Inflammatory macrophage treated with lipopolysaccharide for 4 hours (primary cell): ENCODE results near the gene FTSJ3.
"Not testable (repeated sequence)": the region's sequence is repeated elsewhere in the genome, so short reads cannot be mapped to it uniquely, and the experiment has no call there.

Experiments
- DNase-seq: peaks from one replicate; pipeline ENCODE4 v3.0.0-alpha.2; 2020

FTSJ3 gene, protein sequence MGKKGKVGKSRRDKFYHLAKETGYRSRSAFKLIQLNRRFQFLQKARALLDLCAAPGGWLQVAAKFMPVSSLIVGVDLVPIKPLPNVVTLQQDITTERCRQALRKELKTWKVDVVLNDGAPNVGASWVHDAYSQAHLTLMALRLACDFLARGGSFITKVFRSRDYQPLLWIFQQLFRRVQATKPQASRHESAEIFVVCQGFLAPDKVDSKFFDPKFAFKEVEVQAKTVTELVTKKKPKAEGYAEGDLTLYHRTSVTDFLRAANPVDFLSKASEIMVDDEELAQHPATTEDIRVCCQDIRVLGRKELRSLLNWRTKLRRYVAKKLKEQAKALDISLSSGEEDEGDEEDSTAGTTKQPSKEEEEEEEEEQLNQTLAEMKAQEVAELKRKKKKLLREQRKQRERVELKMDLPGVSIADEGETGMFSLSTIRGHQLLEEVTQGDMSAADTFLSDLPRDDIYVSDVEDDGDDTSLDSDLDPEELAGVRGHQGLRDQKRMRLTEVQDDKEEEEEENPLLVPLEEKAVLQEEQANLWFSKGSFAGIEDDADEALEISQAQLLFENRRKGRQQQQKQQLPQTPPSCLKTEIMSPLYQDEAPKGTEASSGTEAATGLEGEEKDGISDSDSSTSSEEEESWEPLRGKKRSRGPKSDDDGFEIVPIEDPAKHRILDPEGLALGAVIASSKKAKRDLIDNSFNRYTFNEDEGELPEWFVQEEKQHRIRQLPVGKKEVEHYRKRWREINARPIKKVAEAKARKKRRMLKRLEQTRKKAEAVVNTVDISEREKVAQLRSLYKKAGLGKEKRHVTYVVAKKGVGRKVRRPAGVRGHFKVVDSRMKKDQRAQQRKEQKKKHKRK

DNA sequence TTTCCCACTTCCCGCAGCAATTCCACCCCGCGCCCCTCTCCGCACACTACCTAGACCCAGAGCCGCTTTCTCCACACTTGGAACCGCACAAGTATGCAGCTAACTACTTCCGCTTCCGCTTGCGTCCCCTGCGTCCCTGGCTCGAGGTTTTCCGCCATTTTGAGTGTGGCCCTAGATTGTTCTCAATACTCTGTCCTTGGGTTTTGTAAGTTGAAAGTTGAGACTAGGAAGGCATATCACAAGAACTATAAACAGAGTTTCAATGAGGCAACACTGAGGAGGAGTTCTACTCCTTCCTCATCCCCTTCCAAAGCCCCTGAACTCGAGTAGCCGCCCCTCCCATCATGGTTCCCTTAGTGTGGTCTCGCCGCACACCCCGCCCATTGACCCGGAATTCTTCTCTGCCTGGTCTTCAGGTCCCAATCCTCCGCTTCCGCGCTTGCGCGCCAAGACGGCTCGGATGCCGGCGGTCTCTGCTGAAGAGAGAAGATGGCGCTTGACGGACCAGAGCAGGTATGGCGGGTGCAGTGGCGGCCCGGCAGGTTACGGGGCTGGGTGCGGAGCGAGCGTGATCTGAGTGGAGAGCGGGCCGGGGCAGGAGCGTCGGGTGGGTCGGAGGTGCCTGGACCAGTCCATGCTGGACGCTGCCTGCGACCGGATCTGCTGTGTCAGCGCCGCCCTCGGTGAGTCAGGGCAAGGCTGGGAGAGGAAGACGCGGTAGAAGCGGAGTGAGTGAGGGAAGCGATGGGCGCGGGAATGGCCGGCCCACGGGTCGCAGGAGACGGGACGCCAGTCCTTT lies at the start of gene FTSJ3, which contains the start of gene PSMC5:
TSS of gene FTSJ3 (minus strand) at position 662 of the 799 bp plus-strand sequence. CDS start 761 bp downstream, outside the sequence.
TSS of gene PSMC5 (plus strand) at position 430 of the 799 bp plus-strand sequence. CDS start at position 490, 60 bp downstream.
- DNase-seq, result peak; percentile 97

DNA sequence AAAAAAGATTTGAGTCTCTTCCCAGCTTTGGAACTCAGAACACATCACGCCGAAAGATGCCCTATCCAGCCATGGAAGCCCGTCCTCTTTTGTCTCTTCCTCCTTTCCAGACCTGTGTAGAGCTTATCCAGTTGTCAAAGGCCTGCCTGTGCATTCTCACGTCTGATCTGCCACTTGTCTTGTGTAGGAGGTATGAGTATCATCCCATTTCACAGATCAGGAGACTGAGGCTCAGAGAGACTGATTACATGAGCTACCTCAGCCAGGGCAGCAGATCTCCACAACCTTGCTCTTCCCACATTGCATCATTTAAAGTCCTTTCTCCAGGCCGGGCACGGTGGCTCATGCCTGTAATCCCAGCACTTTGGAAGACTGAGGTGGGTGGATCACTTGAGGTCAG lies 47.2 kb upstream of the FTSJ3 start:
- DNase-seq, result not testable (repeated sequence)

DNA sequence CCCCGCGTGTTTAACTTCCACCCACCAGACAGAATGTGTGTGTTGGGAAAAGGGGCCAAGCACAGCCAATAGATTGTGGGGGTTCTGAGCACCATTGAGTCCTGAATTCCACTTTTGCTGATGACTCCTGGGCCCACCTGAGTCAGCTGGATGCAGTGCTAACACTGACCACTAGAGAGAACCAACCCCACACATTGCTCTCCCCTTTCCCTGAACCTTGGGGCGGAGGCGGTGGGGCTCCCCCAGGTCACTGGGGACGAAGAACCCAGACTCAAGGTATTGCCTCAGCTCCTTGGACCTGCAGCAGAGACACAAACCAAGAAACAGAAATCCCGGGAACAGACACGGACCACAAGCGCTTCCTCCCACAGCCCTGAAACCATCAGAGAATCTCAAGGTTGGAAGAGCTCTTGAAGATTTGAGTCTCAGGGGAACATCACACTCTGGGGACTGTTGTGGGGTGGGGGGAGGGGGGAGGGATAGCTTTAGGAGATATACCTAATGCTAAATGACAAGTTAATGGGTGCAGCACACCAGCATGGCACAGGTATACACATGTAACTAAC lies 46.7 kb upstream of the FTSJ3 start:
- DNase-seq, result not testable (repeated sequence)

DNA sequence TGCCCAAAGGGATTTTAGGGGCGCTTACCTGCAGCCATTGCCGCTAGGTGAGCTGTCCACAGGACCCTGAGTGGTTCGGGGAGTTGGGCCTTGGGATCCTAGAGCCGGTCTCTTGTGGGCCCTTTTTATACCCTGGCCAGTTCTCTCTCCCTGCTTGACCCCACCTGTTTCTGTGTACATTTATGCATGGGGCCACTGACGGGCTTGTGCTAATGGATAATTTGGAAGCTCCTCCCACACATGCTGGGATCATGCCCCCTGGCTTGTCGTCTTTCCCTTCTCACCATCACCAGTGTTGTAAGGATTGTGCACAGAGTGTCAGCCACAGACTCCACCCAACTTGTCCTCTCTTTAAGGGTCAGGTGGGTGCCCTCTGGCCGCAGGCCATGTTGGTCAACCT lies 46.1 kb upstream of the FTSJ3 start, which contains the start of gene CSH2:
TSS of gene CSH2 (minus strand) at position 101 of the 400 bp plus-strand sequence. CDS start at position 38, 63 bp downstream.
- DNase-seq, result not testable (repeated sequence)

DNA sequence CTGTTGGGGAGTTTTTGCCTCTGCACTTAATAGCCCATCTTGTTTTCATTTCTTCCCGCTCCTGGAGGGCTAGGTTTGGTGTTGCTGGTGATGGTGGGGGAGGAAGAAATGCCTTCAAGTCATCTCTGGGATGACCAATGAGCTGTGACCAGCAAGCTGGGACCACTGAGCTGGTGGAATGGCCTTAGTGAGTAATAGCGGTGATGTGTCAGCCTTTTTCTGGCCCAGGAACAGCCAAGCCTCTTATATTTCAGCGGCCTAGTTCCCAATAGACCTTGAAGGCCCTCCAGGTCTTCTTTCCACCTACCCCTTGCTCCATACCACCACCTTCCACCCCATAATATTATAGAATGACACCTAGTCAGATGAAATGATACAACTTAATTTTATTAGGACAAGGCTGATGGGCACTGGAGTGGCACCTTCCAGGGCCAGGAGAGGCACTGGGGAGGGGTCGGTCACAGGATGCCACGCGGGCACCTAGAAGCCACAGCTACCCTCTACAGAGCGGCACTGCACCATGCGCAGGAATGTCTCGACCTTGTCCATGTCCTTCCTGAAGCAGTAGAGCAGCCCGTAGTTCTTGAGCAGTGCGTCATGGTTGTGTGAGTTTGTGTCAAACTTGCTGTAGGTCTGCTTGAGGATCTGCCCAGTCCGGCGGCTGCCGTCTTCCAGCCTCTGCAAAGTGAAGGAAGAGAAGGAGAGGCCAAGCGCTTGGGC lies 44.3 kb upstream of the FTSJ3 start:
- DNase-seq, result not testable (repeated sequence)

DNA sequence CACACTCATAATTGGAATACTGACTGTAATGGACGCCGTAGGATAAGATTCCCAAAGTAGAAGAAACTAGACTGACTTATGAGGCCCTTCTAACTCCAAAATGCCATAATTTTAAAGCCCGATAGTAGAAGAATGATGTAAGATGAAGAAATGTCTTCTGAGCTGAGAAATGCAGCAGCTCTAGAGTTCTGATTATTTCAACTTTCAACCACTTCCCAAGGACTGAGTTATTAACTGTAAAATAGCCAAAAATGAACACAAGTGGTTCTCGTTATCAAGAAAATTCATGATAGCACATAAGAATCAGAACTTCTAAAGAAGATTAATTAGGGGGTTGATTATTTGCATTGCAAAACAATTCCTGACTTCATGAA lies 42.8 kb upstream of the FTSJ3 start:
- not testable (repeated sequence) for DNase-seq

DNA sequence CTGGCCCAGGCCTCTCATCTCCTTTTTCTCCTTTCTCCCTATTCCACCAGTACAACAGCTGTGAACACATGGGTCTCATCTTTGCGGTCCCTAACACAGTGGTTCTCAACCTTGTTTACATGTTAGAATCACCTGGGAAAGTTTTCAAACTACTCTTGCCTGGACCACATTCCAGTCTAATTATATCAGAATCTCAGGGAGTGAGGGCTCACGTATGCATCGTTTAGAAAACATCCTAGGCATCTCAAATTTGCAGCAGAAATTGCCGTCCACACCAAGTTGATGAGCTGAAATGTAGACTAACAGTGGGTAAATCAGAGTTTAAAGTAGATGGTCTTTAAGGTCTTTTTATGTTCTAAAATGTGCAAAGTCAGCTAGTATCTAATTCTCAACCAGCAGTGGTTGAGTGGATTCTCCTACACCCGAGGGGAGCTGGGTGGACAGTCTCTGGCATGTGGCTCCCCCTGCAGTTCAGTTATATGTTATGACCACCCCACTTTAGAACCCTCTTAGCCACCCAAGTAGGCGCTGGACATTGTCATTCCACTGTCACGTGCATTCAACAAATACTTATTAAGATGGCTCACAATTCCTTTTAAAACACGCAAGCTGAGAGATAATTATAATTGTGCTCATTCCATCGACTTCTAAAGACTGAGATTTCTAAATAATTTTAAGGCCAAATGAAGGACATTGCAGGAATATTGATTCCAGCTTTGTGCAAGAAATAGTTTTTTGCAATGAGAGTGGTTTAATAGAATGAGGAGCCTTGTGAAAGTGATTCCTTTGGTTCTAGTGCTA lies 42.2 kb upstream of the FTSJ3 start:
- DNase-seq, result not testable (repeated sequence)

DNA sequence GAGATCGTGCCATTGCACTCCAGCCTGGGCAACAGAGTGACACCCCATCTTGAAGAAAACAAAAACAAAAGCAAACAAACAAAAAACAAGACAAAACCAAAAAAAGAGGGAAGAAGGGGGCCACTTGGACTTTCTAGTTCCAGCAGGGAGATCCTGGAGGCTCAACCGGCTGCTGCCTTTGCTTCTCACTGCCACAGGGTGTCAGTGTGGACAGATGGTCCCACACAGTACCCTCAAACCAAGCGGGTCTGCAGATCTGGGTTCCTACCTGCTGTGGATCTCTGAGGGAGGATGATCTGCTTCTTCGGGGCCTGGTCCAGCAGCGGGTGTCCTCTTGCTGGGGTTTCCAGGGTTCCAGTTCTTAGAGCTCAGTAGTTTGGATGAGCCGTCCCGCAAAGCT lies 39.2 kb upstream of the FTSJ3 start:
- DNase-seq, result not testable (repeated sequence)

DNA sequence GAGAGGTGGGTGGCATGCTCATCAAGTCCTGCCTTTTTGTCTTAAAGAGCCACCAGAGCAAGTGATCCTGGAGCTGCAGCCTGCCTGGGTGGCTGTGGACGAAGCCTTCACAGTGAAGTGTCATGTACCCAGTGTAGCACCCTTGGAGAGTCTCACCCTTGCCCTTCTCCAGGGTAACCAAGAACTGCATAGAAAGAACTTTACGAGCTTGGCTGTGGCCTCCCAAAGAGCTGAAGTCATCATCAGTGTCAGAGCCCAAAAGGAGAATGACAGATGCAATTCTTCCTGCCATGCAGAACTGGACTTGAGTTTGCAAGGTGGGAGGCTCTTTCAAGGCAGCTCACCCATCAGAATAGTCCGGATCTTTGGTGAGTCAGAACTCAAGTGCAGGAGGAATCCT lies 31.8 kb upstream of the FTSJ3 start:
- no peak for DNase-seq

DNA sequence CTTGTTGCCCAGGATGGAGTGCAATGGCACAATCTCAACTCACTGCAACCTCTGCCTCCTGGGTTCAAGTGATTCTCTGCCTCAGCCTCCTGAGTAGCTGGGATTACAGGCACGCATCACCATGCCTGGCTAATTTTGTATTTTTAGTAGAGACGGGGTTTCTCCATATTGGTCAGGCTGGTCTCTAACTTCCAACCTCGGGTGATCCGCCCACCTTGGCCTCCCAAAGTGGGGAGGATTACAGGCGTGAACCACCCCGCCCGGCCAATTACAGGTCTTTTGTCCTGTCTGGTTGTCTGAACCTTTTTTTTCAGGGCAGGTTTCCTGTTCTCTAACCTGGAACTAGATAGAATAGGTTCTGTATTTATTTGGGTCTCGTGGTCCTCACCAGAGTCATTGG lies 29.0 kb upstream of the FTSJ3 start:
- DNase-seq, result not testable (repeated sequence)

DNA sequence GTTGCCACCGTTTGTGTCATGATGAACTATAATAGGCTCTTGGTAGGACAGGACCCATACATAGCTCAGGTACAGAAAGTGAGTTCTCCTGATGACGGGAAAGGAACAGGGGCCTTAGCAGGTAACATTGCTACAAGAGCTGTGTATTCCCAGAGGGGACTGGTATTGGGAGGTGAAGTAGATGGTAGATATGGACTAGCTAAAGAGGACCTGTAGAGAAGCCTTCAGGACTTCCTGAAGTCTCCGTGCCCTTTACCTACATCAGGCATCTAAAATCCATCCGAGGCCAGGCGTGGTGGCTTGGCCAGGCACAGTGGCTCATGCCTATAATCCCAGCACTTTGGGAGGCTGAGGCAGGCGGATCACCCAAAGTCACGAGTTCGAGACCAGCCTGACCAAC lies 27.7 kb upstream of the FTSJ3 start:
- no peak for DNase-seq

DNA sequence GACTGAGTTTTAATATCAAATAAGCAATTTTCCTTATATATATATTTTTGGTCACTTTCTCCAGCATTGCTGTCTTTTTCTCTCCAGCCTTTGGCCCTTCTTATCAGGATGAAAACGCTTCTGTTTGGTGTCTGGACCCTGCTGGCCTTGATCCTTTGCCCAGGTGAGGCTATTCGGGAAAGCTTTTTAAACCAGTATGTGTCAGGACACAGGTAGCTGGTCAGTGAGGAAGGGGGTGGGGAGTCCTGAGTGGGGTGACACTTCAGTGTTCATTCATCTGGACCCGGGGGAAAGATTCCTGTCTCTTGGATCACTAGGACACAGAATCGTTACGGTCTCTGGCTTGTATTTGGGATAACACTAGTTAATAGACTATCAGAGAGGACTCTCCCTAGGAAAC lies 27.2 kb upstream of the FTSJ3 start:
- DNase-seq, result no peak

DNA sequence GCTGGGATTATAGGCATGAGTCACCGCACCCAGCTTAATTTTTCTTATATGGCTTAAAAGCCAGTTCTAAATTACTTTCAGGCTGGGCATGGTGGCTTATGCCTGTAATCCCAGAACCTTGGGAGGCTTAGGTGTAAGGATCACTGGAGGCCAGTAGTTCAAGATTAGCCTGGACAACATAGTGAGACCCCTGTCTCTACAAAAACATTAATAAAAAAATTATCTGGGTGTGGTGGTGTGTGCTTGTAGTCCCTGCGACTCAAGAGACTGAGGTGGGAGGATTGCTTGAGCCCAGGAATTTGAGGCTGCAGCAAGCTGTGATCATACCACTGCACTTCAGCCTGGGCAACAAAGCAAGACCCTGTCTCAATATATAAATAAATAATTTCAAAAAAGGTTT lies 25.8 kb upstream of the FTSJ3 start:
- no peak for DNase-seq

DNA sequence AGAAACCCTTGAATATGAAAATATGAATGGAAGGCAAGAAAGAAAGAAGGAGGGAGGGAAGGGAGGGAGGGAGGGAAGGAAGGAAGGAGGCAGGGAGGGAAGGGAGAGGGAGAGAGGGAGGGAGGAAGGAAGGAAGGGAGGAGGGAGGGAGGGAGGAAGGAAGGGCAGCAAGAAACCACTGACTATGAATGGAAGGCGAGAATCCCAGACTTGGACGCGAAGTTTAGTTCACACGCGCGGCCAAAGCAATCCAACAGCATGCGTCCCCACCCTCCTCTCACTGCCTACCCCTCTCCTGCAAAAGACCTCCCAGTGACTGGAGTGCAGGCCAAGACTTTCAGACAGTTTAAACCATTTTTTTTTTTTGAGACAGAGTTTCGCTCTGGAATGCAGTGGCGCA lies 22.9 kb upstream of the FTSJ3 start:
- no peak for DNase-seq

DNA sequence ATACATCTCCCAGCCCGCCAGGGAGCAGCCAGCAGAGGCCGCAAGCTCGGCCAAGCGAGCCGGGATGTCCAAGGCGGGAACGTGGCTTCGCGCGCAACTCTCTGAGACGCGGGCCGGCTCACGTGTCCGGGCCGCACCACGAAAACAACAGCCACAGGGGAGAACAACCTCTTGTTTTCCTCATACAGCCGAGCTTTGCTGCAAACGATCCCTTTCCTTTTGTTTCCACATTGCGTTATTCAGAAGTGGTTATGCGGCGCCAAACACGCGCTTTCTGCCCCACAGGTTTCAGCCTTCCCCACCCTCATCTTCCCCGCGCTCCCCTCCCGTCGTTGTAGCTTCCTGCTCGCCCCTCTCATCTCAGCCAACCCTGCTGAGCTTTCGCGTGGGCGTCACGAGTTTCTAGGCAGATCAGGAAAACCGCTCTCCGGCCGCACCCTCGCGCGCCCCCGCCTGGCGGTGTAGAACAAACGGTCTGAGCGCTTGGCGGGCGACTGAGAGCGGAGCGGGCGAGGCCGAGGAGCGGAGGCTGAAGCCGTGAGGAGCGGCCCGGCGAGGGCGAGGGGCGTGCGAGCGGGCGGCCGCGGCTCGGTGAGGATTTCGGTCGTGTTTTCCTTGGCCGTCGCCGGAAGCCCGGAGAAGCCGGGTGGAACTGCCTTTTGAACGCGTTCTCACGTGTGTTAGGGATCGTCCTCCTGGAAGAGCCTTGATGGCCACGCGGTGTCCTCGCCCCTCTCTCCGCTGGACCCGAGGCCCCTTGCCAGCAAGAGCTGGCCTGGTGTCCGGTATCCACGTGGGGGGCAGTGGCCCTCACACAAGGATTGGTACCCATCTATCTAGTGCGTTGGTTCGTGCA lies 21.6 kb upstream of the FTSJ3 start:
- DNase-seq, result peak; percentile 97

DNA sequence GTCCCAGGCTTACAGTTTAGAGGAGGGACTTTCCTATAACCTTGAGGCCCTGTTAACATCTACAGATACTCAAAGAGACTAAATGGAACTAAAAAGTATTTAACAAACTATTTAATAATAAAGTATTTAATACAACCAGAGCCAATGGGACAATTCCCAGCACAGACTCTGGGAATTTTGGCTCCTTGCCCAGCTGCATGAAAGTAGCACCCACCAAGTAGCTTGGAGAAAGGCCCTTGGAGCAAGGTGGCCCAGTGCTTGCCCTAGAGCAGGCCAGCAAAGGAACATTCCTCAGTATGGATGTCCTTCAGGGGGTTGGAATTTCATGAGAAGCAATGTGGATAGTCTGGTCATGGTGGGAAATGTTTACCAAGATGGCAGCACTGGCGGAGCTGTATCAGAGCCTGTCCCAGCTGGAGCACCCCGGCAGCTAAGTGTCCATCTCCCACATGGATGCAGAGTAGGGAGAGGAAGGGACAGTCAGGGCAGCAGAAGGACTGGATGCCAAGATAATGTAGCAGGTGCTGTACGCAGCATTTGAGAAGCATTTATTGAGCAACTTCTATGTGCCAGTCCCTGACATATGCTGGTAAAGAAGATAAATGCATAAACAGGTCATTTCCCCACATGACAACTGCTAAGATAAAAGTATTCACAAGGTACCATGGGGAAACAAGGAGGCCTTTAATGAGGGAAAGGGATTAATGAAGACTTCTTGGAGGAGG lies 20.2 kb upstream of the FTSJ3 start:
- no peak for DNase-seq

DNA sequence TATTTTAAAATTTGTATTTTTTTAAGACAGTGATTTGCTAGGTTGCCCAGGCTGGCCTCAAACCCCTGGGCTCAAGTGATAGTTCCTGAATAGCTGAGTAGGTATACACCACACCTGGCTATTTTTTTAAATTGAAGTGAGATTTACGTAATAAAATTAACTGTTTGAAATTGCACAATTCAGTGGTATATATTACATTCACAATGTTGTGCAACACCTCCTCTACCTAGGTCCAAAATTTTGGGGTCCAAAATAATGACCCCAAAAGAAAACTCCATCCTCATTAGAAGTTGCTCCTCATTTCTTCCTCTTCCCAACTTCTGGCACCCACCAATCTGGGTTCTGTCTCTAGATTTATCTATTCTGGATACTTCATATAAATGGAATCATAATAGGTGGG lies 18.0 kb upstream of the FTSJ3 start:
- no peak for DNase-seq

DNA sequence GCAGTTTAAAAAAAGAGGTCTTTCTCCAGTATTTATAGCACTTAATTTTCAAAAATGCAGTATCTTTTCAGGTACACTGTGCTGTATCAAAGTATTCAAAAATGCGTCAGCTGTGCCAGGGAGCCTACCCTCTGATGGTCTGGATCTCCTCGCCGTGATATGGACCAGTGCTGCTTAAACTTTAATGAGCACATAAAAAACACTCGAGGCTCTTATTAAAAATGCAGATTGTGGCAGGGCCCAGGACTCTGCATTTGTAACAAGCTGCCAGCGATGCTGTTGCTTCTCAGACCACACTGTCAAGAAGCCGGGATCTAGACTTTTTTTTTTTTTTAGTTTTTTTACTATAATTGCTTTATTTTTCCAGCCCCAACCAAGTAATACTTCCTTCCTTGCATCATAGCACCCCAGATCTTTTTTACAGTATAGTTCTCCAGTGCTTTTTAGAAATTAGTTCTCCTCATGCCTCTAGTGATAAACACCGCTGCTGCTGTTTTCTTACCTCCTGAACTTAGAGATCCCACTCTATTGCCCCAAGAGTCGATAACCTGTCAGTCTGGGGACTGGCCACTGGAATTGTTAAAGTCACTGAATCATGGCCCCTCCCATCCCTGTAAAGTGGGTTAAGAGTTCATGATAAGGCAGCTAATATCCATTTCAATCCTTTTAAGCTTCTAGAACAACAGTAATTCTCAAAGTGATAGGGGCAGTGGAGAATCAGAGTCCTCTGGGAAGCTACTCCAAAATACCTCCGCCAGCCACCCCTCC lies 16.6 kb upstream of the FTSJ3 start:
- DNase-seq, result no peak
